ENCODE measurements around the gene DPYD.

Gene DPYD

GRCh38 chr1:97680470-97680869, 240.4 kb downstream of the DPYD start:
- no peak for DNase-seq

GRCh38 chr1:97677702-97678101, 243.1 kb downstream of the DPYD start:
- DNase-seq: no peak

GRCh38 chr1:97674517-97674916, 246.3 kb downstream of the DPYD start:
- no peak for DNase-seq

- no peak for DNase-seq
Measured at GRCh38 chr1:97668945-97669344, 251.9 kb downstream of the DPYD start.

GRCh38 chr1:97660431-97661105, 260.3 kb downstream of the DPYD start:
- no peak for DNase-seq

GRCh38 chr1:97654876-97655585, 265.8 kb downstream of the DPYD start:
- DNase-seq: no peak

DNA sequence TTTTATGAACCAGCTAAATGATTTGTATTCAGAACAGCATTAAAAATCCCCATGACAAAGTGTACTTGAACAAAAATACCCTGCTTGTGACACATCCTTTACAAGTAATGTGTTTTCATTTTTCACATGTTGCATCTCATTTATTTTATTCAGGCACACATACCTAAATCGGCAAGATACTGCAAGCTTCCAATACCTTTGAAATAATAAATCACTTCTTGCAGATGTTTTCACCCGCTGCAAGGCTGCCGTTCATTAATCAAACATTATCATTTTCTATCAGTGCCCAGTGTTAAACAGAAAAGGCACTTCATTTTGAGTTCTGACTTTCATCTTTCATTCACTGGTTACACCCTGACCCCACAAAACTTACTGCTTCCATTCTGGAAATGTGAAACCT, 269.6 kb downstream of the DPYD start:
- no peak for DNase-seq

- no peak for DNase-seq
Measured at GRCh38 chr1:97649591-97649990, 271.2 kb downstream of the DPYD start.

- DNase-seq: no peak
Measured at GRCh38 chr1:97647776-97648175, 273.1 kb downstream of the DPYD start.

- DNase-seq: no peak
Measured at GRCh38 chr1:97646071-97646470, 274.8 kb downstream of the DPYD start.

- DNase-seq: no peak
Measured at GRCh38 chr1:97640677-97641076, 280.2 kb downstream of the DPYD start.

- no peak for DNase-seq
Measured at GRCh38 chr1:97636941-97637340, 283.9 kb downstream of the DPYD start.

DNA sequence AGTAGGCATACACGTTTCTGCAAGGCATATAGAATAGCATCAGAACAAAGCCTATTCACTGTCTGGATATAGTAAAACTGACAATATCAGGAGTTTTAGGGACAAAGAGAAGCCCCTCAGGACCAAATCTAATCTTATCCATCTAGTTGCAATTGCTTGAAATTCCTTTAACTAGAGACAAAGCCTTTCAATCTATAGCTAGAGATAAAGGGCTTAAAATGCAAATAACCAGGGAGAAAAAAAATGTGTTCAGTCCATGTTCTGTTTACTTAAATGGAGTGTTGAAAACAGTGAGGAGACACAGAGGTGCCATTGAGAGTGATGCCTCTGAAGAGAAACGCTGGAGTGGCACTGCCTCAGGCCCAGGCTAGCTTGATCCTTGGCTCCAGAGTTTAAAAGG, 286.1 kb downstream of the DPYD start:
- no peak for DNase-seq

DNA sequence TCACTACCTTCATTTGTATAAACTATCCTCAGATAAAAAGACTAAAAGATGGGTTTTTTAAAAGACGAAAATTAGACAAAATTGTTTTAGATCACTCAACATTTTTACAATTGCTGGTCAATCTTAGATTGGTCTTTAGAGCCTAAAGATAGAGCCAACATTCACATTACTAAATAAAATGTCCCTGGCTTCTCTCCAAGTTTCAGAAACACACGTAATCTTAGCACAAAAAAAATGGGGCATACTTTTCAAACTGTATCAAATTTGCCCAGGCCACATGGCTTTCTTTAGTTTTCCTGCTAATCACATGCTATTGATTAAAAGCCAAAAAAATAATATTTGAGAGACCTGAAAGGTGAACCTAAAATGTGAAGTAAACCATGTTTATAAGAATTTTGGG, 288.1 kb downstream of the DPYD start:
- no peak for DNase-seq

GRCh38 chr1:97632075-97632474, 288.8 kb downstream of the DPYD start:
- DNase-seq: no peak

DNA sequence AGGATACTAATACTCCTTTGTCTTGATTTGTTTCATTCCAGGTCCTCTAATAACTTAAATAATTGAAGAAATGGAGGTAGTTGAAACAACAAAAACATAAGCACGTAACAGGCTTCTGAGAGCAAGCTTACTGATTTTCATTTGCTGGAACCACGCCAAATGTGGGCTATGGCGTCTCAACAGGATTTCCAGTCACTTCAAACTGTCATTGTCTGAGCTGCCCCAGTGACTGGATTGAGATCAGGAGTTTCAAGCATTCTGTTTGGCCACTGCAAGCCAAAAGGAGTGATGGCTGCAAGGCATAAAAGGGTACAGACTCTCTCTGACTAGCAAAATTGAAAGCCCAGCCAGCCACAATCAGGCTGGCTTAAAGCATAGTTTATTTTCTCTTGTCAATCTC, 289.9 kb downstream of the DPYD start:
- no peak for DNase-seq

GRCh38 chr1:97630281-97630680, 290.6 kb downstream of the DPYD start:
- DNase-seq: no peak

GRCh38 chr1:97623220-97623619, 297.6 kb downstream of the DPYD start:
- no peak for DNase-seq

- no peak for DNase-seq
Measured at GRCh38 chr1:97621955-97622354, 298.9 kb downstream of the DPYD start.

DNA sequence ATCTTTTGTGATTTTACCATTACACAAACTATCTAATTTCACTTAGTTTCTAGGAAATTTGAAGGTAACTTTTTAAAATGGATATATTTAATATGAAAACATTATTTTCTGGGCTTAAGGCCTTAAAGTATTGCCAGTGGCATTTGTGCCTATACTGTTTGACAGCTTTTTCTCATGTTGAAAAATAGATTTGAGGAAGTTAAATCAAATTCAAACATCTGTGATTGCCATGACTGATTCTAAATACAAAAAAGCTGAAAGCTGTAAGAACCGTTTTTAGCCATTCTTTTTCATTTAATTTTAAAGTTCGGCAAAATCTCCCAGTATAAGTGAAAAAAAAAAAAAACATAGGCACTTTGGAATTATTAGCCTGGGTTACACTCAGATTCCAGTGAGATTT, 301.1 kb downstream of the DPYD start:
- DNase-seq: no peak

DNA sequence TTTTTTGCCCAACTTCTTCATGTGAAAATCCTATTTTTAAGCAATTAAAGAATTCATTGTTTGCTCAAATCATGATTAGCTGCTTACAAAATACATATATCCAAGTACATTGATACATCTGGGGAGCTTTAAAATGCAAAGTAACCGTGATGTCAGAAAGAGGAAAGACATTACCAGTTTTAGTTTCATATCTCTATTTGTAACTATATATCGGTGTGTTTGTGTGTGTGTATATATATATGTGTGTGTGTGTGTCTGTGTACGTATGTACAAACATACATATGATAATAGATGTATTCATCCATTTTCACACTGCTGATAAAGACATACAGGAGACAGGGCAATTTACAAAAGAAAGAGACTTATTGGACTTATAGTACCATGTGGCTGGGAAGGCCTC, 310.1 kb downstream of the DPYD start:
- DNase-seq: no peak

DNA sequence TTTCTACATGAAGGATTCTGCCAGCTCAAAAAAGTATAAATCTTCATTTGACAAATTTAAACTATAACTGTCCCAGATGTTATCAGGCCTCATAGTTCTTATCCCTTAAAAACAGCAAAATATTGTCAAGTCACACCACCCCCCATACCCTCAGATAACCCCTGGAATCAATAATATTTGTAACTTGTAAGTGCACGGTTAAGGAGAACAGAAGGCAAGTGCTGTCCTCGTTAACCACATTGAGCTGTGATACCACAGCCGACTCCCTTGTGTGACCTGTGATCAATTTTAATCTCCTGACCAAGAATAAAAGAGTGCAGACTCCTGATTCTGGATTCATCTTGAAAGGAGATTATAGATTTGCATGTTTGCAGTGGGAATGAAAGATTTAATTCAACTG, 310.7 kb downstream of the DPYD start:
- no peak for DNase-seq

DNA sequence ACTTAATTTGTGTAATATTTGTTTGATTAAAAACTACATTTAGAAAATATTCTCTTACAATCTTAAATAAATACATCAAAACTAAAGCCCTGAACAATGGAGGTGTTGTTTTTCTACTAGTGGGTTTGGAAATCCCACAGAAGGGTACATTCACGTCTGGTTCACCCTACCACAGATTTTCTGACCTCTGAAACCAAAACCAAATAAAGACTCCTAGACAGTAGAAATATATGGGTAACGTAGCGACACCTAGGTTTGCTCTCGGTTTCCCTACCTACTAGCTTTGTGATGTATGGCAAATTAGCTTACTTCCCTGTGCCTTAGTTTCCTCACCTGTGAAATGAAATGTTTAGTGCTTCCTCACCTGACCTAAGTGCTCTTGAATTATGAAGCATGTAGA, 312.6 kb downstream of the DPYD start:
- DNase-seq: no peak

- DNase-seq: no peak
Measured at GRCh38 chr1:97603776-97604175, 317.1 kb downstream of the DPYD start.

DNA sequence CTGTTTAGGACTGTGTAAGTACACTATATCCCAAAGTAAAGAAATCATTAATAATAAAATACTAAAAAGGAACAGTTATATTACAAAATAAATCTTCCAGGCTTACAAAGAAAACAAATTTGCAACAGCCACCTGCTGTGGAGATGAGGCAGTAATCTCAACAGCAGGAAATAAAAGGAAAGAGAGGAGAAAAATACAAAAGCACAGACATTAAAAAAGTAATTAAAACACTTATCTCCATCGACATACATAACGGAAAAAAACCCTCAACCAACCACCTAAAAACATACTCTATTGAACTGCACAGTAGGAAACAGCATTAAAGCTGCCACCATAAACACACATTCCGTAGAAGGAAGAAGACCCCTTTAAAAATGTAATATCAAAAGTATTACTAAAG, 317.6 kb downstream of the DPYD start:
- no peak for DNase-seq

Measured in stimulated activated CD4-positive, alpha-beta T cell treated with anti-CD3 and anti-CD28 coated beads, Interleukin-4, amount 100 ng/mL, for 1 hour (primary cell).